ENCODE results near the gene MIP.
"Not testable (repeated sequence)": the region's sequence is repeated elsewhere in the genome, so short reads cannot be mapped to it uniquely, and the experiment has no call there.

MIP gene

GRCh38 chr12:56454557-56454956 lies at the start of gene MIP:
MIP (minus strand) TSS chr12:56454657; CDS start chr12:56454613, 44 bp downstream.
- no peak for DNase-seq

- DNase-seq: not testable (repeated sequence)
These were observed 45.4 kb upstream of the MIP start for GRCh38 chr12:56499879-56500278.

- not testable (repeated sequence) for DNase-seq
These were observed 45.0 kb upstream of the MIP start for GRCh38 chr12:56499452-56499851.

DNA sequence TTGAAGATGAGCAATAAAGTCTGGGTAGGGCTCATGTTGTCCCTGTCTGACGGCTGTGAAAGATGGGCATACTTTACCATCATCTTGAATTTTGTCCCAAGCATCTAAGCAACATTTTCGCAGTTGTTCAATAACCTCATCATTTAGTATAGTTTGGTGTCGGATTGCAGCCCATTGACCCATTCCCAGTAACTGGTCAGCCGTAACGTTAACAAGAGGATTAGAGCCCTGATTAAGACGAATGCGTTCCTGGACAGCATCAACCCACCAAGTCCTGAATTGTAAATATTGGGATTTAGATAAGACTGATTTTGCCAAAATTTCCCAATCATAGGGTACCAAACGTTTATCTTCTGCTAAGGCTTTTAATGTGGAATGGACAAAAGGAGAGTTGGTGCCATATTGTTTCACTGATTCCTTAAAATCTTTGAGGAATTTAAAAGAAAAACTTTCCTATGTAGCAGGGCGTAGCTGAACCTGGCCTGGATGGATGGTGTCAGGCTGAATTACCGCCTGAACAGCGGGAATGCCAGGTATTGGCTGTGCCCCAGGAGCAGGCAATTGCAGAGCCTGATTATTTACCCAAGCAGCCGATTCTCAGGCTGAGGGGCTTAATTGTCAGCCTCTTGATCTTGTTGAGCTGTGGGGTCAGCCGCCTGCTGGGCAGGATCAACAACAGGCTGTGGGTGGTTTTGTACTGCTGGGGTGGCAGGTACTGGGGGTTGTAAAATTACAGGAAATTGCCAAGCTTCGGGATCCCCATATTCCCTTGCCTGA lies 43.9 kb upstream of the MIP start:
- not testable (repeated sequence) for DNase-seq

GRCh38 chr12:56496704-56497103 lies 42.2 kb upstream of the MIP start:
- not testable (repeated sequence) for DNase-seq

GRCh38 chr12:56494481-56494880 lies 40.0 kb upstream of the MIP start:
- DNase-seq: not testable (repeated sequence)

GRCh38 chr12:56494106-56494415 lies 39.6 kb upstream of the MIP start:
- not testable (repeated sequence) for DNase-seq

- DNase-seq: not testable (repeated sequence)
These were observed 39.1 kb upstream of the MIP start for GRCh38 chr12:56493409-56494105.

DNA sequence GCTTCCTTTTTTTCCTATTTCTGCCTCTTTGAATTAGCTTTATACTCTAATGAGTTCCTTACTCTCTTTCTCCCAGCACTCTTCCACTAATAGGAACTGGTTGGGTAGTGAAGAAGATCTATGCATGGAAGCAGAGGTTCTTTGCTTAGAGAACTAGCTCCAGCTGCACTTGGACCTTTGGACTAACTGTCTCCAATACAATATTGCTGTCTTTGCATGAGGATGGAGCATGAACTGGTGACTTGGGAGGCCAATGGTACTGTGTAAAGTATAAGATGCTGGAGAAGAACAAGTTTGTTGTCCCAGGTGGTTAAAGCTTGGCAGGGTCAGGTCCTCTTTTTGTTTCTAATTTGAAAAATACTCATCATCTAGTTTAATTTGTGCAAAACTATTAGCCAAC lies 35.9 kb upstream of the MIP start:
- no peak for DNase-seq

- DNase-seq: no peak
These were observed 33.8 kb upstream of the MIP start, which contains the start of gene GLS2 for GRCh38 chr12:56488041-56488955. GLS2 (minus strand) TSS chr12:56488161; CDS start chr12:56488118, 43 bp downstream.

DNA sequence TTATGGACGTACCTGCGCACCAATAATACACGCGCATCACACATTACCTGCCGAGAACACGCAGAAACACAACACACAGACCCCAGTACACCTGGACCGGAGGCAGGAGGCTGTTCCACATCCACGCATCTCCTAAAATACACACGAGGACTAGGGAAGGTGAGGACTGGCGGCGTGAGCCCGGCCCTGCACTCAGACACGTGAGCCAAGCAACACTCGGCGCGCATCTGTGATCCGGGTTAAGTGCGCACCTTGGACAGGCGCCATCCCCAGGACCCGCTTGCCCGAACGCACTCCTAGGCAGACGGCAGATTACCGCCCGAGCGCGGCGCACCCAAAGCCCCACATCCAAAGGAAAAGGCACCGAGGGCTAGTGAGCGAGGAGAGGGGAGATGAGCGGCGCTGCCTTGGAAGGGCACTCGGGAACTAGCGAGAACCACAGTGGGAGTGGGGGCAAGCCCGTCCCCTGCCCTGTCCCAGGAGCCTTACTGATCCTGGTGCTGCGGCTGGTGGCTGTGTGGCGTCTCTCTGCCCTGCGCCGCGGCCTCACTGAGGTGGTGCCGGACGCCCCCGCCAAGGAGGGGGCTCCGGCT lies 33.1 kb upstream of the MIP start:
- no peak for DNase-seq

DNA sequence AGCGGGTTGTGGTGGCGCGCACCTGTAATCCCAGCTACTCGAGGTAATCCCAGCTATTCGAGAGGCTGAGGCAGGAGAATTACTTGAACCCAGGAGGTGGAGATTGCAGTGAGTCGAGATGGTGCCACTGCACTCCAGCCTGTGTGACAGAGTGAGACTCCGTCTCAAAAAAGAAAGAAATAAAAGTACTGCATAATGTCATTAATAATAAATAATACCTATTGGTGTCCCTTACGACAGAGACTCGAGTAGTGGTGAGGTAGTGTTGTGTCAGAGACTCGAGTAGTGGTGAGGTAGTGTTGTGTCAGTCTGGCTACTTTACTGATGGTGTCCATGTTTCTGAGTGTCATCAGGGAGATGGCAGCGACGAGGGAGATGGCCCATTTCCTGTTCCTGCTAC lies 32.2 kb upstream of the MIP start:
- DNase-seq: no peak

GRCh38 chr12:56484566-56484965 lies 30.1 kb upstream of the MIP start:
- no peak for DNase-seq

GRCh38 chr12:56479625-56480024 lies 25.2 kb upstream of the MIP start:
- DNase-seq: no peak

DNA sequence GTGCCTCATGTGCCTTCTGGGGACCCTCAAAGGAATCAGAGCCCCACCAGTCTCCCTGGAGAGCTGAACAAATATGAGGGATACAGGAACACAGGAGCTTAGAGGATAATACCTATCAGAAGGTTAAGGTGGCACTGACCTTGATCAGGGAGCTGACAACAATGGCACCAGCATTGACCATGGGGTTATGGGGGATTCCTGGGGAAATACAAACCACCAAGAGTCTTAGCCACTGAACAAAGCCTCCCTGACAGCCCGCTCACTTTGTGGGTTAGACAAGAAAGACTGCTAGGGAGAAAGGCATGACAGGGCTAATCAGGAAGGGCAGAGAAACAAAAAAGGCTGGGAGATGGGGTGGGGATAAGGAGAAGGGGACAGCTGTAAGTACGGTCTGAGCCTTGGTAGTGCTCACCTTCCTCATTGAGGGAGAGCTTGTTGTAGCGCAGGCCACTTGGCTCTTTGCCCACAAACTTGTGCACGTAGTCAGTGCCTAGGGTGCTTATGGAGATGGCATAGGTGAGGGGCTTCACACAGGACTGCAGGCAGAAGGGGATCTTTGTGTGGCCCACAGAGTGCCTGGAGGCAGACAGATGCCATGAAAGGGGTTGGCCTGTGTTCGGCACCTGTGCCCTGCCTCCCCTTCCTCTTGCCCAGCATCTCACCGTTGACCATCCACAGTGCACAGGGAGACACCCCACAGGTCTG lies 23.2 kb upstream of the MIP start:
- no peak for DNase-seq

- DNase-seq: no peak
These were observed 22.5 kb upstream of the MIP start for GRCh38 chr12:56476972-56477432.

GRCh38 chr12:56476143-56476542 lies 21.7 kb upstream of the MIP start:
- no peak for DNase-seq

DNA sequence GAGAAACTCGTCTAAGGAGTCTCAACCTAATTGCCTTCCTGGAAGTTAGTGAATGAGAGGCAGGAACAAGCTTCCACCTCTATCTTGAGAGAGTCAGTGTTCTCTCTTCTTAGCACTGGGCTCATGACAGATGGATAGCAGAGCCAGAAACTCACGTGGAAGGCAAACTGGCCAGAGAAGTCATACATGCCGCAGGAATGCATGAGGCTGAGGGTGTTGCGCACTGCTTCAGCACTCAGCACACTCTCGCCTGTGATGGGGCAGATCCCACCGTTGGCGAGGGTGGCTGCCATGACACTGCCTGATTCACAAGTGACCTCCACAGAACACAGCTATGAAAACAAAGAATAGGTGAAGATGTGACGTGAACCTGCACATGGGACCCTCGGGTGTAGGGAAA lies 19.9 kb upstream of the MIP start:
- no peak for DNase-seq

GRCh38 chr12:56469007-56469930 lies 14.8 kb upstream of the MIP start:
- peak in 1 of 2 experiments; percentile 50 for DNase-seq

DNA sequence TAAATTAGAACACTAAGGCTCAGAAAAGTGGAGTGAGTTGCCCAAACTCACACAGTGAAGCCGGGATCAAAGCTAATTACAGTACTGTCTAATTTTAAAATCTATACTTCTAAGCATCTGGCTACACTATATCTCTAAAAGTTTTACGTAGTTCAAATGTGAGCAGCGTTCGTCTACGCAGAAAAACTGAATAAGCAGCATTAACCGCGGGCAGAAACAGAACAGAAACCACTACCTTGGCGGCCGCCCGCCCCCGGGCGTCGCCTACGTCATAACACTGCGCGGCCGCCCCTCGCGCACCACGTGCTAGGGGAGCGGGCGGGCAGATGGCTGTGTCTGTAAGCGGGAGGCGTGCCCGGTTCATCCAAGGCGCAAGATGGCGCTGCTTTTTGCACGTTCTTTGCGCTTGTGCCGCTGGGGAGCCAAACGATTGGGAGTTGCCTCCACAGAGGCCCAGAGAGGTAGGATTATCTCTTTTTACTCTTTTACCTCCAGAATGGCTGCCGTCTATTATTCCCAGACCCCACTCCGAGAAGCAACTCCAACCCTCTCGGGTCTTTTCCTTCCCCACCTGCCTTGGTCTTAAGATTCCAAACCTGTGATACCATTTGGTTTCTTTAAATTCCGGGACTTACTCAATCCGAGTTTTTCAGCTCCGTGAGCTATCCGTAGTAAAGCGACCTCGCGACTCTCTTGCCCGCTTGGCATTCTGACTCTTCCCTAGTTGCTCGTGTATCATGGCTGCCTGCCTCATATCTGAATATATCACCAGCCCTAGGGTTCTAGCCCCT lies 14.0 kb upstream of the MIP start, which contains the start of gene SPRYD4:
TSS of gene SPRYD4 (plus strand) at position 363 of the 791 bp plus-strand sequence. CDS start at position 377, 14 bp downstream.
- peak; percentile 83 to 91 for DNase-seq

All from AML-193 (cell line).